Measurements from ENCODE around the gene DENND1A.

Gene DENND1A

GRCh38 chr9:123346026-123346425 is 583.9 kb downstream of the DENND1A start:
- no peak overlapping the region for H3K4me3 ChIP-seq (ENCODE audit: low read depth, low read length)
- TF ChIP-seq CTCF (IDR thresholded peaks at IDR 0.05; ENCODE audit: low read depth, low read length): no peak

- no peak overlapping the region for H3K4me3 ChIP-seq (ENCODE audit: low read depth, low read length)
- TF ChIP-seq CTCF (IDR thresholded peaks at IDR 0.05; ENCODE audit: low read depth, low read length): no peak
Observed at GRCh38 chr9:123345567-123345955, 584.4 kb downstream of the DENND1A start.

- no peak for TF ChIP-seq CTCF (IDR thresholded peaks at IDR 0.05; ENCODE audit: low read depth, low read length)
- no peak overlapping the region for H3K4me3 ChIP-seq (ENCODE audit: low read depth, low read length)
Observed at GRCh38 chr9:123344192-123344949, 585.6 kb downstream of the DENND1A start.

GRCh38 chr9:123343443-123344191 is 586.3 kb downstream of the DENND1A start:
- no peak overlapping the region for H3K4me3 ChIP-seq (ENCODE audit: low read depth, low read length)
- TF ChIP-seq CTCF (IDR thresholded peaks at IDR 0.05; ENCODE audit: low read depth, low read length): no peak

GRCh38 chr9:123342247-123342646 is 587.7 kb downstream of the DENND1A start:
- H3K4me3 ChIP-seq (ENCODE audit: low read depth, low read length): no peak overlapping the region
- TF ChIP-seq CTCF (IDR thresholded peaks at IDR 0.05; ENCODE audit: low read depth, low read length): no peak

GRCh38 chr9:123341816-123342215 is 588.1 kb downstream of the DENND1A start:
- no peak overlapping the region for H3K4me3 ChIP-seq (ENCODE audit: low read depth, low read length)
- TF ChIP-seq CTCF (IDR thresholded peaks at IDR 0.05; ENCODE audit: low read depth, low read length): no peak
